Smooth muscle cell (in vitro differentiated cells): ENCODE data around the gene CSNK1E. TPM values are rescaled to one million over a fixed set of nuclear protein-coding genes. Genes with fewer than 3 reads are reported as not detected.

Experiments used
- DNase-seq: peaks from one replicate; lab custom pipeline; 2025; ENCODE audit not compliant: unreplicated experiment; lab: John Stamatoyannopoulos, UW
- H2AFZ ChIP-seq: fragments of 200-600 bp; sonication (generic); 2 replicates; pipeline ENCODE4 v1.6.0; 2016; ENCODE audit warnings: antibody characterized with exemption, low read depth, mild to moderate bottlenecking
- H3F3A ChIP-seq: fragments of 200-600 bp; sonication (generic); 2 replicates; pipeline ENCODE4 v1.6.0; 2017; ENCODE audit warnings: antibody characterized with exemption, low read depth
- H3K27ac ChIP-seq: fragments of 200-600 bp; sonication (generic); 2 replicates; pipeline ENCODE4 v1.5.1; 2016; ENCODE audit warnings: low read depth, mild to moderate bottlenecking
- H3K27me3 ChIP-seq: fragments of 200-600 bp; sonication (generic); 2 replicates; pipeline ENCODE4 v1.6.1; 2016; ENCODE audit warnings: low read depth, mild to moderate bottlenecking
- H3K36me3 ChIP-seq: fragments of 200-600 bp; sonication (generic); 2 replicates; pipeline ENCODE4 v1.5.1; 2016; ENCODE audit warnings: low read depth
- H3K4me1 ChIP-seq: fragments of 200-600 bp; sonication (generic); 2 replicates; pipeline ENCODE4 v1.5.1; 2016; ENCODE audit warnings: low read depth
- H3K4me2 ChIP-seq: fragments of 200-600 bp; sonication (generic); 2 replicates; pipeline ENCODE4 v1.6.0; 2016; ENCODE audit warnings: mild to moderate bottlenecking
- H3K4me3 ChIP-seq: fragments of 200-600 bp; sonication (generic); 2 replicates; pipeline ENCODE4 v1.5.1; 2016; ENCODE audit warnings: mild to moderate bottlenecking
- H3K79me2 ChIP-seq: fragments of 200-600 bp; sonication (generic); 2 replicates; pipeline ENCODE4 v1.6.0; 2016; ENCODE audit warnings: low read depth, mild to moderate bottlenecking
- H3K9ac ChIP-seq: fragments of 200-600 bp; sonication (generic); 2 replicates; pipeline ENCODE4 v1.6.0; 2016; ENCODE audit warnings: low read depth
- H3K9me3 ChIP-seq: fragments of 200-600 bp; sonication (generic); replicated peaks from 2 replicates; pipeline ENCODE4 v1.5.1; 2016; ENCODE audit warnings: low read depth
- H4K20me1 ChIP-seq: fragments of 200-600 bp; sonication (generic); 2 replicates; pipeline ENCODE4 v1.6.0; 2016; ENCODE audit warnings: low read depth
- whole genome bisulfite sequencing: methylation state at CpG from one replicate; pipeline ENCODE4 v1.1.7; 2016; ENCODE audit warnings: low lambda C conversion rate; 5-methylcytosine and 5-hydroxymethylcytosine counted together
- polyA plus RNA-seq: library from polyadenylated mRNA; unstranded; fragments of >200 nt; fragmentation: Nextera tagmentation; extraction: Ambion mirVana; gene quantifications from 2 replicates; pipeline ENCODE4 v1.2.1, GENCODE V29; 2016
- total RNA-seq: library from RNA; depleted of rRNA; stranded (reverse); fragments of >200 nt; gene quantifications from 2 replicates; pipeline ENCODE4 v1.2.3, GENCODE V29; 2014
- TF ChIP-seq, protein P1 (sequence below): fragments of 200-600 bp; sonication (generic); IDR thresholded peaks from 2 replicates; pipeline ENCODE4 v1.5.1; 2017; ENCODE audit warnings: borderline replicate concordance, mild to moderate bottlenecking, antibody characterized with exemption; ENCODE audit not compliant: insufficient read depth, poor library complexity, severe bottlenecking

Gene CSNK1E
- total and polyA plus RNA-seq, 2 experiments from 2014 or later = 94.7 to 154 TPM

DNA sequence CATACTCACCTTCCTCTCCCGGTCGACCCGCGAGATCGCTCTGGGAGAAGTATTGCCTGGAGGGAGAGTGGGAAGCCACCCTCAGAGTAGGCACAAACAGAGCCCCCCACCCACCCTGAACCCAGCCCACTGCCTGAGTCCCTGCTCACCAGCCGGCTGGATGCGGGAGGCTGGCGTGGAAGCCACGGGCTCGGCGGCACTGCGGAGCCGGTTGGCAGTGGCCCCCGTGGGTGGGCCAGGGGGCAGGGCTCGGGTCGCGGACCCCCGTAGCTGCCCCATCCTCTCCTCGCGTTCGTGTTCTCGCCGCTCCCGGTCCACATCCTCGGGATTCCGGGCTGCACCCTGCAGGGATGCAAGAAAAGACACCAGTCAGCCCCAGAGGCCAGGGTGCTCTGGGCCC lies 23.0 kb downstream of the CSNK1E start:
- Histone ChIP-seq H2AFZ (no peak overlapping the region), H3K9me3 (no peaks in the 10 kb centered on the region), H3K9ac (no peak overlapping the region), H3K27me3 (no peaks in the 10 kb centered on the region), H4K20me1 (peaks cover 81% of the 10 kb centered on the region), H3K4me2 (no peak overlapping the region), H3F3A (peaks cover 17% of the 10 kb centered on the region), H3K27ac (no peak overlapping the region), H3K4me3 (no peak overlapping the region), H3K4me1 (no peaks in the 10 kb centered on the region), H3K36me3 (no peaks in the 10 kb centered on the region), H3K79me2 (peaks cover 9% of the 10 kb centered on the region)
- WGBS = 97% methylated on average over 21 of the region's 26 CpGs
- TF ChIP-seq, protein P1, sequence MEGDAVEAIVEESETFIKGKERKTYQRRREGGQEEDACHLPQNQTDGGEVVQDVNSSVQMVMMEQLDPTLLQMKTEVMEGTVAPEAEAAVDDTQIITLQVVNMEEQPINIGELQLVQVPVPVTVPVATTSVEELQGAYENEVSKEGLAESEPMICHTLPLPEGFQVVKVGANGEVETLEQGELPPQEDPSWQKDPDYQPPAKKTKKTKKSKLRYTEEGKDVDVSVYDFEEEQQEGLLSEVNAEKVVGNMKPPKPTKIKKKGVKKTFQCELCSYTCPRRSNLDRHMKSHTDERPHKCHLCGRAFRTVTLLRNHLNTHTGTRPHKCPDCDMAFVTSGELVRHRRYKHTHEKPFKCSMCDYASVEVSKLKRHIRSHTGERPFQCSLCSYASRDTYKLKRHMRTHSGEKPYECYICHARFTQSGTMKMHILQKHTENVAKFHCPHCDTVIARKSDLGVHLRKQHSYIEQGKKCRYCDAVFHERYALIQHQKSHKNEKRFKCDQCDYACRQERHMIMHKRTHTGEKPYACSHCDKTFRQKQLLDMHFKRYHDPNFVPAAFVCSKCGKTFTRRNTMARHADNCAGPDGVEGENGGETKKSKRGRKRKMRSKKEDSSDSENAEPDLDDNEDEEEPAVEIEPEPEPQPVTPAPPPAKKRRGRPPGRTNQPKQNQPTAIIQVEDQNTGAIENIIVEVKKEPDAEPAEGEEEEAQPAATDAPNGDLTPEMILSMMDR = no peak
- no peak for DNase-seq

DNA sequence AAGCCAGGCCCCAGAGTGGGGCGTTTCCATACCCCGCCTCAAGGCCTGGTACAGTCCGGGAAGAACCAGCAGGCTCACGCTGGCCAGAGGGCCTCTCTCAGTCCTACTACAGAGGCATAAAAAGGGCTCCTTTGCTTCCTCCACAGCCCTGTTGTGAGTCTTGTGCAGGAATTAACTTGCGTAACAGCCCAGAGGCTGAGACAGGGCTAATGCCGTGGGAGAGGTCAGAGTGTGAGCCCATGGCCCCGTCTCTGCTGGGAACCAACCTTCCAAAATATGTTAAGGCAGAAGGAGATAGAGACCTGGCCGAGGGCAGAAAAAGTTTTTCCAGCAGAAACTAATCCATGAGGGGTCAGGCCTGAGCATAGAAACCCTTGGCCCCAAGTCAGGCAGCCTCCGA lies 24.5 kb downstream of the CSNK1E start:
- Histone ChIP-seq H2AFZ (no peak overlapping the region), H4K20me1 (peaks cover 66% of the 10 kb centered on the region), H3K4me2 (no peak overlapping the region), H3F3A (peaks cover 17% of the 10 kb centered on the region), H3K27ac (no peak overlapping the region), H3K4me3 (no peak overlapping the region), H3K36me3 (no peaks in the 10 kb centered on the region), H3K79me2 (peaks cover 9% of the 10 kb centered on the region), H3K9me3 (no peaks in the 10 kb centered on the region), H3K27me3 (no peaks in the 10 kb centered on the region), H3K4me1 (no peaks in the 10 kb centered on the region), H3K9ac (no peak overlapping the region)
- WGBS = 82% methylated on average over 9 of the region's 9 CpGs
- DNase-seq = no peak
- TF ChIP-seq, protein P1 = no peak

DNA sequence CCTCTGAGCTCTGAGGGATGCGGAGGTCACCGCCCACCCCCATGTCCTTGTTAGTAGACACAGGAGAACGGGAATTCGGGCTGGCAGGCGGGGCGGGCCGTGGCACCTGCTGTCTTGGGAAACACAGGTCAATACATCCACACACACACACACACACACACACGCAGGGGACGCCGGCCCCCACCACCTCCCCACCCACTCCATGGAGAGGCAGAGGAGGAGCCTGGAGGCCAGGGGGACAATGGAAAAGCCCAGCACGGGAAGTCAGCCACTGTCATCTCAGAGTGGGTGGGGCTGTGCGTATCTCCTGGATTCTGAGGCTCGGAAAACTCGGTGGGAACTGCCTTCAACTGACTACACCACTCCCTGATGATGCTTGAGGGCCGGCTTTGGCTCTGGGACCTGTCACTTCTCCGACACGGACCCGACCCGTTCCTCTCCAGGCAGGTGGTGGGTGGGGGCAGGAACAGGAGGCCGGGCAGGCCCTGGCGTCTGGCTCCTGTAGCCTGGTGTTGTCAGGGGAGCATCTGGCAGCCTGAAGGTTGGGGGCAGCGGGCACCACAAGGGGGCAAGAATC lies 25.9 kb downstream of the CSNK1E start:
- Histone ChIP-seq H3K9me3 (no peaks in the 10 kb centered on the region), H3K9ac (no peak overlapping the region), H3K27me3 (no peaks in the 10 kb centered on the region), H3K27ac (no peak overlapping the region), H3K36me3 (no peaks in the 10 kb centered on the region), H3K79me2 (no peaks in the 10 kb centered on the region), H2AFZ (no peak overlapping the region), H3K4me2 (no peak overlapping the region), H3K4me1 (no peaks in the 10 kb centered on the region), H4K20me1 (peaks cover 52% of the 10 kb centered on the region), H3K4me3 (no peak overlapping the region), H3F3A (peaks cover 19% of the 10 kb centered on the region)
- 89% methylated on average over 22 of the region's 22 CpGs for WGBS
- TF ChIP-seq, protein P1 = no peak
- no peak for DNase-seq

DNA sequence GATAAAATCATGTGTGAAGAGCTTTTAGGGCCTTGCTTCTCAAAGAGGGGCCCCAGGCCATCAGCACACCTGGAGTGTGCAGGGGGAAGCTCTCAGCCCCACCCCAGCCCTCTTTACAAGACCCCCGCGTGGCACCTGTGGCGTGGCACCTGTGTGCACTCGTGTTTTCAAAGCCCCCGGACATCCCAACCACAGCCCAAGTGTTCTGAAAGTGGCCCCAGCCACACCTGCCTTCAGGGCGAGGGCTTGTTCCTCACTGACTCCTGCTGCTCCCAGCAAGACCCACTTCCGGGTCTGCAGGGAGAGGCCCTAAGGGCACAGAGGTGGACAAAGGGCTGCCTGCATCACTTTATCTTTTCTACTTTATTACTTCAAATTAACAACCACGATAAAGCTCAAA lies 26.9 kb downstream of the CSNK1E start:
- Histone ChIP-seq H3K27ac (no peak overlapping the region), H2AFZ (no peak overlapping the region), H3K9ac (no peak overlapping the region), H3K9me3 (no peaks in the 10 kb centered on the region), H4K20me1 (peaks cover 43% of the 10 kb centered on the region), H3K4me1 (no peaks in the 10 kb centered on the region), H3K4me3 (no peak overlapping the region), H3K36me3 (no peaks in the 10 kb centered on the region), H3K4me2 (no peak overlapping the region), H3F3A (peaks cover 26% of the 10 kb centered on the region), H3K27me3 (no peaks in the 10 kb centered on the region), H3K79me2 (no peaks in the 10 kb centered on the region)
- DNase-seq = no peak
- WGBS = 79% methylated on average over 8 of the region's 8 CpGs
- TF ChIP-seq, protein P1 = no peak
